HCT116 (cell line): ENCODE results near the gene ARTN. TPM values are rescaled to one million over a fixed set of nuclear protein-coding genes. Genes with fewer than 3 reads are reported as not detected.

Source experiments
- ATAC-seq: fragments of 200-7000 bp; cut with Tn5 transposase; 2 replicates; pipeline ENCODE4 v1.9.1; 2020; ENCODE audit warnings: mild to moderate bottlenecking, moderate library complexity
- BruUV-seq: library from RNA; stranded (reverse); fragments of 400-500 nt; replicated peaks from 2 replicates; lab custom pipeline; 2021; lab: Mats Ljungman, UMichigan
- CTCF ChIA-PET: fragments of 300-600 bp; sonication (Branson Sonifier 250); formaldehyde crosslinking; loops from one replicate; lab custom pipeline; 2021; ENCODE audit warnings: antibody characterized with exemption; lab: Charles Lee
- POLR2A ChIA-PET: fragments of 300-600, 350-600 bp; sonication (Branson Sonifier 250); formaldehyde crosslinking; loops from one replicate; lab custom pipeline; 2021; ENCODE audit warnings: antibody characterized with exemption; lab: Charles Lee
- RAD21 ChIA-PET, 2 experiments: fragments of 300-600 bp; sonication (Branson Sonifier 250); formaldehyde crosslinking; loops; one replicate each; lab custom pipeline; 2023; ENCODE audit warnings: low total read pairs in 2 of 2; ENCODE audit not compliant: uncharacterized antibody in 2 of 2, unreplicated experiment in 2 of 2, low non-redundant PET in 1 of 2; lab: Charles Lee
- DNase-seq: peaks from one replicate; pipeline ENCODE4 v3.0.0-alpha.2; 2010; ENCODE audit warnings: low read depth, low spot score
- H2AFZ ChIP-seq: fragments of 200-600 bp; shearing (Covaris generic), sonication (generic); 2 replicates; pipeline ENCODE4 v1.6.1; 2017; ENCODE audit warnings: low read depth, mixed run types, mixed read lengths, antibody characterized with exemption, low read length; ENCODE audit not compliant: poor library complexity, severe bottlenecking
- H3K27ac ChIP-seq: 2 replicates; pipeline ENCODE4 v1.5.1; 2012; ENCODE audit warnings: low read depth, low read length
- H3K27me3 ChIP-seq: fragments of 200-600 bp; sonication (generic); 2 replicates; pipeline ENCODE4 v1.6.1; 2016; ENCODE audit warnings: mixed run types, low read length, mixed read lengths; ENCODE audit not compliant: insufficient read depth
- H3K36me3 ChIP-seq, 2 experiments: fragments of 200-500 bp in 1 of 2; fragments of 200-600 bp in 1 of 2; sonication (Bioruptor generic) in 1 of 2; sonication (generic) in 1 of 2; 2 replicates each; pipeline versions ENCODE4 v1.5.1 to v1.6.1; 2014 to 2016; ENCODE audit warnings: low read length in 2 of 2, inconsistent platforms in 1 of 2, mixed read lengths in 1 of 2, mixed run types in 1 of 2; ENCODE audit not compliant: insufficient read depth in 2 of 2, control insufficient read depth in 1 of 2
- H3K4me1 ChIP-seq, 2 experiments: fragments of 200-600 bp in 1 of 2; sonication (generic) in 1 of 2; 2 replicates each; pipeline versions ENCODE4 v1.5.1 to v1.6.1; 2012 to 2017; ENCODE audit warnings: low read length in 2 of 2, inconsistent platforms in 1 of 2, mild to moderate bottlenecking in 1 of 2, mixed read lengths in 1 of 2, mixed run types in 1 of 2, moderate library complexity in 1 of 2; ENCODE audit not compliant: insufficient read depth in 2 of 2, control insufficient read depth in 1 of 2
- H3K4me2 ChIP-seq: fragments of 200-600 bp; sonication (generic); 2 replicates; pipeline ENCODE4 v1.6.1; 2017; ENCODE audit warnings: mixed run types, low read length, mixed read lengths
- H3K4me3 ChIP-seq, 2 experiments: fragments of 200-600 bp in 1 of 2; sonication (generic) in 1 of 2; replicated peaks in 1 of 2; 2 replicates each; pipeline ENCODE4 v1.5.1; 2011 to 2016; ENCODE audit warnings: low read length in 2 of 2, control low read depth in 1 of 2, low read depth in 1 of 2, mild to moderate bottlenecking in 1 of 2, mixed read lengths in 1 of 2, mixed run types in 1 of 2
- H3K79me2 ChIP-seq: fragments of 200-600 bp; sonication (generic); 2 replicates; pipeline ENCODE4 v1.6.1; 2017; ENCODE audit warnings: mild to moderate bottlenecking, mixed run types, low read length, moderate library complexity, mixed read lengths; ENCODE audit not compliant: insufficient read depth
- H3K9ac ChIP-seq: fragments of 200-600 bp; sonication (generic); 2 replicates; pipeline ENCODE4 v1.6.1; 2016; ENCODE audit warnings: low read length, mixed read lengths
- H3K9me2 ChIP-seq: fragments of 200-600 bp; sonication (generic), shearing (Covaris generic); 2 replicates; pipeline ENCODE4 v1.6.1; 2017; ENCODE audit warnings: mixed run types, mild to moderate bottlenecking, moderate library complexity; ENCODE audit not compliant: insufficient read depth
- H3K9me3 ChIP-seq, 2 experiments: fragments of 200-500 bp in 1 of 2; fragments of 200-600 bp in 1 of 2; sonication (Bioruptor generic) in 1 of 2; sonication (generic) in 1 of 2; 2 replicates each; pipeline ENCODE4 v1.6.1; 2014 to 2017; ENCODE audit warnings: low read length in 2 of 2, mixed read lengths in 2 of 2, inconsistent platforms in 1 of 2, low read depth in 1 of 2, mild to moderate bottlenecking in 1 of 2, mixed run types in 1 of 2, moderate library complexity in 1 of 2; ENCODE audit not compliant: control insufficient read depth in 1 of 2, insufficient read depth in 1 of 2
- H4K20me1 ChIP-seq: fragments of 200-600 bp; sonication (generic), shearing (Covaris generic); 2 replicates; pipeline ENCODE4 v1.6.1; 2017; ENCODE audit warnings: mixed run types, mild to moderate bottlenecking, moderate library complexity; ENCODE audit not compliant: insufficient read depth
- CEBPB ChIP-seq: IDR thresholded peaks from 2 replicates; pipeline ENCODE4 v1.6.1; 2012; ENCODE audit warnings: low read depth
- EZH2phosphoT487 ChIP-seq: fragments of 200-600 bp; IDR thresholded peaks from 2 replicates; pipeline ENCODE4 v1.6.1; 2018; ENCODE audit warnings: antibody characterized with exemption, borderline replicate concordance
- FOSL1 ChIP-seq: IDR thresholded peaks from 2 replicates; pipeline ENCODE4 v1.6.1; 2012; ENCODE audit warnings: low read depth
- POLR2A ChIP-seq: IDR thresholded peaks from 2 replicates; pipeline ENCODE4 v1.7.0; 2011; ENCODE audit warnings: borderline replicate concordance; ENCODE audit not compliant: insufficient read depth, insufficient read length; ENCODE audit errors: extremely low read depth
- POLR2AphosphoS5 ChIP-seq: IDR thresholded peaks from 2 replicates; pipeline ENCODE4 v1.6.1; 2011; ENCODE audit warnings: mild to moderate bottlenecking, low read depth, low read length, moderate library complexity
- RAD21 ChIP-seq: IDR thresholded peaks from 2 replicates; pipeline ENCODE4 v1.6.1; 2012; ENCODE audit warnings: low read depth, mild to moderate bottlenecking
- SP1 ChIP-seq: IDR thresholded peaks from 2 replicates; pipeline ENCODE4 v1.6.1; 2012; ENCODE audit warnings: low read depth
- ZNF274 ChIP-seq: fragments of 200-500 bp; sonication (Bioruptor generic); IDR thresholded peaks from 2 replicates; pipeline ENCODE4 v1.6.1; 2014; ENCODE audit warnings: mild to moderate bottlenecking, low read depth, low read length, inconsistent platforms
- intact Hi-C: fragments of 100-400 bp; cut with micrococcal nuclease; formaldehyde crosslinking; loops from 2 replicates; pipeline ENCODE4 v1.10.0; 2022
- total RNA-seq: library from RNA; stranded (reverse); gene quantifications from one replicate; pipeline ENCODE4 v1.2.1, GENCODE V29; 2021; ENCODE audit not compliant: unreplicated experiment
- TF ChIP-seq, protein P1 (sequence below): IDR thresholded peaks from 2 replicates; pipeline ENCODE4 v1.6.1; 2012
- TF ChIP-seq, protein P2 (sequence below), 3 experiments: fragments of 200-600 bp in 1 of 3; sonication (generic) in 1 of 3; IDR thresholded peaks in 2 of 3; conservative IDR thresholded peaks in 1 of 3; 2 replicates each; pipeline ENCODE4 v1.5.1; 2012 to 2017; ENCODE audit warnings: low read depth in 2 of 3, low read length in 2 of 3, antibody characterized with exemption in 1 of 3, borderline replicate concordance in 1 of 3, control low read depth in 1 of 3, mild to moderate bottlenecking in 1 of 3, mixed read lengths in 1 of 3, mixed run types in 1 of 3, moderate library complexity in 1 of 3; ENCODE audit not compliant: insufficient read depth in 1 of 3
- TF ChIP-seq, protein P3 (sequence below): IDR thresholded peaks from 2 replicates; pipeline ENCODE4 v1.6.1; 2012

Gene ARTN
- total RNA-seq, 1 experiment from 2014 or later, result 36.4 TPM

DNA sequence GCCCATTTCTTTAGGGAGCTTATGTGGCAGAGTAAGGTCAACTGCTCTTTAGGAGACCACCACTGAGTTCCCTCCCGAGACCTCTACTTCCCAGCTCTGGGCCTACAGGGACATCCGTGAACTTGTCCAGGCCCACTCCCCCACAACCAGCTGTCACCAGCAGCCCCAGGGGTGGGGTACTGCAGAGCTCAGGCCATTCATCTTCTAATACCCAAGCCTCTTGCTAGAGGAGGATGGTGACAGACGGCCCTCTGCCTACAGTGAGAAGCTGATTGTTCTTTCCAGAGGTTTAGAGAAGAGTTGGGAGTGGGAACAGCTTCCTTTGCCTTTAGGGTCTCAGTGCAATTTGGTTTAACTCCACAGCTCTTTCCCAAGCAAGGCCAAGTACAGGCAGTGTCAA, 33.2 kb upstream of the ARTN start:
- ATAC-seq (no peak), DNase-seq (no peak)
- Histone ChIP-seq H3K4me2 (no peak overlapping the region), H3K36me3 (no peaks in the 10 kb centered on the region), H4K20me1 (no peaks in the 10 kb centered on the region), H3K9me2 (no peaks in the 10 kb centered on the region), H3K27me3 (peaks cover 2% of the 10 kb centered on the region; the same call in 1 of the 2 replicates), H3K9me3 (no peaks in the 10 kb centered on the region), H3K9ac (no peak overlapping the region), H2AFZ (no peak overlapping the region), H3K79me2 (no peaks in the 10 kb centered on the region), H3K27ac (no peak overlapping the region), H3K4me1 (peaks cover 0 to 13% of the 10 kb centered on the region in 2 experiments; a peak in 1 of 4 replicates), H3K4me3 (no peak overlapping the region)
- TF ChIP-seq, protein P1, sequence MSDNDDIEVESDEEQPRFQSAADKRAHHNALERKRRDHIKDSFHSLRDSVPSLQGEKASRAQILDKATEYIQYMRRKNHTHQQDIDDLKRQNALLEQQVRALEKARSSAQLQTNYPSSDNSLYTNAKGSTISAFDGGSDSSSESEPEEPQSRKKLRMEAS, result no peak
- no peak for TF ChIP-seq ZNF274
- no peak for TF ChIP-seq CEBPB
- TF ChIP-seq, protein P2, sequence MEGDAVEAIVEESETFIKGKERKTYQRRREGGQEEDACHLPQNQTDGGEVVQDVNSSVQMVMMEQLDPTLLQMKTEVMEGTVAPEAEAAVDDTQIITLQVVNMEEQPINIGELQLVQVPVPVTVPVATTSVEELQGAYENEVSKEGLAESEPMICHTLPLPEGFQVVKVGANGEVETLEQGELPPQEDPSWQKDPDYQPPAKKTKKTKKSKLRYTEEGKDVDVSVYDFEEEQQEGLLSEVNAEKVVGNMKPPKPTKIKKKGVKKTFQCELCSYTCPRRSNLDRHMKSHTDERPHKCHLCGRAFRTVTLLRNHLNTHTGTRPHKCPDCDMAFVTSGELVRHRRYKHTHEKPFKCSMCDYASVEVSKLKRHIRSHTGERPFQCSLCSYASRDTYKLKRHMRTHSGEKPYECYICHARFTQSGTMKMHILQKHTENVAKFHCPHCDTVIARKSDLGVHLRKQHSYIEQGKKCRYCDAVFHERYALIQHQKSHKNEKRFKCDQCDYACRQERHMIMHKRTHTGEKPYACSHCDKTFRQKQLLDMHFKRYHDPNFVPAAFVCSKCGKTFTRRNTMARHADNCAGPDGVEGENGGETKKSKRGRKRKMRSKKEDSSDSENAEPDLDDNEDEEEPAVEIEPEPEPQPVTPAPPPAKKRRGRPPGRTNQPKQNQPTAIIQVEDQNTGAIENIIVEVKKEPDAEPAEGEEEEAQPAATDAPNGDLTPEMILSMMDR (IDR thresholded peaks at IDR 0.05 in 2 of 3, conservative IDR thresholded peaks at IDR 0.05 in 1 of 3; ENCODE audit: borderline replicate concordance in 1 of 3, insufficient read depth in 1 of 3, low read depth in 2 of 3, low read length in 2 of 3), result no peak
- TF ChIP-seq POLR2AphosphoS5, result no peak
- no peak for TF ChIP-seq SP1
- TF ChIP-seq FOSL1, result no peak
- no peak for TF ChIP-seq POLR2A
- no peak for TF ChIP-seq EZH2phosphoT487
- TF ChIP-seq, protein P3, sequence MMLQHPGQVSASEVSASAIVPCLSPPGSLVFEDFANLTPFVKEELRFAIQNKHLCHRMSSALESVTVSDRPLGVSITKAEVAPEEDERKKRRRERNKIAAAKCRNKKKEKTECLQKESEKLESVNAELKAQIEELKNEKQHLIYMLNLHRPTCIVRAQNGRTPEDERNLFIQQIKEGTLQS, result no peak
- TF ChIP-seq RAD21, result no peak
- RAD21 ChIA-PET, result no interaction called here
- intact Hi-C loops, result no loop called here
- POLR2A ChIA-PET, result no interaction called here
- BruUV-seq, result no TSS peak
- CTCF ChIA-PET, result no interaction called here
